HepG2 (cell line): ENCODE results near the gene CKM. TPM values are rescaled to one million over a fixed set of nuclear protein-coding genes. Genes with fewer than 3 reads are reported as not detected.

Source experiments
- ATF2 ChIP-seq: sonication (generic); formaldehyde crosslinking; IDR thresholded peaks from 2 replicates; pipeline ENCODE4 v1.4.0; 2020; ENCODE audit warnings: missing genetic modification reagents
- CBFB ChIP-seq: sonication (generic); formaldehyde crosslinking; IDR thresholded peaks from 2 replicates; pipeline ENCODE4 v1.4.0; 2020; ENCODE audit warnings: missing genetic modification reagents
- CENPT ChIP-seq: sonication (generic); formaldehyde crosslinking; IDR thresholded peaks from 2 replicates; pipeline ENCODE4 v1.8.0; 2022; ENCODE audit warnings: low read depth, mild to moderate bottlenecking, moderate library complexity, missing genetic modification reagents
- EEA1 ChIP-seq: sonication (generic); formaldehyde crosslinking; IDR thresholded peaks from 2 replicates; pipeline ENCODE4 v1.5.1; 2020; ENCODE audit warnings: mild to moderate bottlenecking, missing genetic modification reagents, borderline replicate concordance
- FOXA1 ChIP-seq, 2 experiments: fragments of 450-650 bp in 1 of 2; sonication (generic) in 1 of 2; formaldehyde crosslinking in 1 of 2; IDR thresholded peaks; 2 replicates each; pipeline versions ENCODE4 v1.4.0 to v1.6.1; 2016 to 2020; ENCODE audit warnings: missing genetic modification reagents in 1 of 2
- HCFC1 ChIP-seq: fragments of 150-350 bp; IDR thresholded peaks from 2 replicates; pipeline ENCODE4 v1.6.1; 2014; ENCODE audit warnings: low read depth, low read length
- HDAC6 ChIP-seq: fragments of 200-600 bp; sonication (generic); IDR thresholded peaks from 2 replicates; pipeline ENCODE4 v1.7.0; 2017; ENCODE audit warnings: mild to moderate bottlenecking, antibody characterized with exemption, low read length, low read depth
- KDM6A ChIP-seq: IDR thresholded peaks from 2 replicates; pipeline ENCODE4 v1.6.1; 2016; ENCODE audit warnings: low read depth
- NCOA1 ChIP-seq: sonication (generic); formaldehyde crosslinking; IDR thresholded peaks from 2 replicates; pipeline ENCODE4 v1.9.0; 2021; ENCODE audit warnings: missing genetic modification reagents
- PITX1 ChIP-seq: sonication (generic); formaldehyde crosslinking; IDR thresholded peaks from 2 replicates; pipeline ENCODE4 v1.5.1; 2020; ENCODE audit warnings: mild to moderate bottlenecking, missing genetic modification reagents
- PREB ChIP-seq: sonication (generic); formaldehyde crosslinking; IDR thresholded peaks from 2 replicates; pipeline ENCODE4 v1.4.0; 2020; ENCODE audit warnings: missing genetic modification reagents
- RFXAP ChIP-seq: sonication (generic); formaldehyde crosslinking; IDR thresholded peaks from 2 replicates; pipeline ENCODE4 v1.4.0; 2020; ENCODE audit warnings: missing genetic modification reagents, borderline replicate concordance
- SMARCC2 ChIP-seq: fragments of 450-650 bp; IDR thresholded peaks from 2 replicates; pipeline ENCODE4 v1.6.1; 2017; ENCODE audit warnings: antibody characterized with exemption, mild to moderate bottlenecking
- SNAPC5 ChIP-seq: sonication (generic); formaldehyde crosslinking; IDR thresholded peaks from 2 replicates; pipeline ENCODE4 v1.8.1; 2023; ENCODE audit warnings: mild to moderate bottlenecking, missing genetic modification reagents, borderline replicate concordance
- SRSF4 ChIP-seq: fragments of 200-400 bp; formaldehyde crosslinking; IDR thresholded peaks from one replicate; pipeline ENCODE4 v1.6.1; 2018; ENCODE audit warnings: mild to moderate bottlenecking, low read depth, low read length, moderate library complexity; ENCODE audit not compliant: poor library complexity, severe bottlenecking
- TCF7L2 ChIP-seq: IDR thresholded peaks from 2 replicates; pipeline ENCODE4 v1.6.1; 2011; ENCODE audit warnings: mild to moderate bottlenecking, low read depth, low read length, moderate library complexity
- TEF ChIP-seq: sonication (generic); formaldehyde crosslinking; IDR thresholded peaks from 2 replicates; pipeline ENCODE4 v1.5.0; 2020; ENCODE audit warnings: missing genetic modification reagents
- THAP8 ChIP-seq: sonication (generic); formaldehyde crosslinking; IDR thresholded peaks from 2 replicates; pipeline ENCODE4 v1.5.1; 2020; ENCODE audit warnings: missing genetic modification reagents, mild to moderate bottlenecking, borderline replicate concordance
- TRIM22 ChIP-seq: fragments of 450-650 bp; IDR thresholded peaks from 2 replicates; pipeline ENCODE4 v1.6.1; 2017
- YEATS4 ChIP-seq: sonication (generic); formaldehyde crosslinking; IDR thresholded peaks from 2 replicates; pipeline ENCODE4 v1.4.0; 2020; ENCODE audit warnings: missing genetic modification reagents, borderline replicate concordance
- ZFP41 ChIP-seq: sonication (generic); formaldehyde crosslinking; IDR thresholded peaks from 2 replicates; pipeline ENCODE4 v1.4.0; 2020; ENCODE audit warnings: mild to moderate bottlenecking, missing genetic modification reagents, borderline replicate concordance
- ZNF20 ChIP-seq: sonication (generic); formaldehyde crosslinking; IDR thresholded peaks from 2 replicates; pipeline ENCODE4 v1.4.0; 2020; ENCODE audit warnings: mild to moderate bottlenecking, moderate library complexity, missing genetic modification reagents
- ZNF264 ChIP-seq: sonication (generic); formaldehyde crosslinking; IDR thresholded peaks from 2 replicates; pipeline ENCODE4 v1.4.0; 2020; ENCODE audit warnings: missing genetic modification reagents
- ZNF33A ChIP-seq: sonication (generic); formaldehyde crosslinking; IDR thresholded peaks from 2 replicates; pipeline ENCODE4 v1.5.1; 2020; ENCODE audit warnings: missing genetic modification reagents, mild to moderate bottlenecking, moderate library complexity, borderline replicate concordance
- ZNF556 ChIP-seq: sonication (generic); formaldehyde crosslinking; IDR thresholded peaks from 2 replicates; pipeline ENCODE4 v1.4.0; 2020; ENCODE audit warnings: mild to moderate bottlenecking, missing genetic modification reagents, borderline replicate concordance
- ZNF790 ChIP-seq: sonication (generic); formaldehyde crosslinking; IDR thresholded peaks from 2 replicates; pipeline ENCODE4 v1.8.0; 2022; ENCODE audit warnings: missing genetic modification reagents, mild to moderate bottlenecking, borderline replicate concordance
- polyA plus RNA-seq, 8 experiments: library from polyadenylated mRNA; depleted of rRNA in 3 of 8; stranded (reverse) in 7 of 8; unstranded in 1 of 8; fragments of >200 nt; fragmentation: Illumina TruSeq in 4 of 8; extraction: Trizol in 4 of 8; gene quantifications; 2 replicates each; pipeline versions ENCODE4 v1.2.1 to v1.2.3, GENCODE V29; 2011 to 2016; ENCODE audit warnings: low read depth in 4 of 8, missing spikeins in 1 of 8, mixed read lengths in 1 of 8; ENCODE audit not compliant: insufficient read depth in 1 of 8
- total RNA-seq, 5 experiments: library from RNA; depleted of rRNA; stranded (reverse); fragments of >200 nt; fragmentation: Illumina TruSeq; extraction: Trizol; gene quantifications; 2 replicates each; pipeline ENCODE4 v1.2.3, GENCODE V29; 2016; ENCODE audit warnings: low read depth in 1 of 5

Gene CKM
- total and polyA plus RNA-seq, 2 of the 13 experiments (the other 11 are each of a cell fraction or from before 2014, with no cell fraction given), result 0.54 to 0.80 TPM

- TF ChIP-seq THAP8 (no peak), PITX1 (CRISPR knock-in tag) (0 out of 2 replicates have a peak, but pooled peaks have one; percentile 40), HCFC1 (no peak), ZNF33A (CRISPR knock-in tag) (no peak), FOXA1 (IDR thresholded peaks at IDR 0.05) (no peak), FOXA1 (CRISPR knock-in tag; IDR thresholded peaks at IDR 0.05) (peak; percentile 82), HDAC6 (no peak), ZNF20 (CRISPR knock-in tag) (no peak), TCF7L2 (no peak), SRSF4 (no peak), SNAPC5 (CRISPR knock-in tag) (no peak), TEF (no peak), KDM6A (CRISPR knock-in tag) (no peak), ZFP41 (CRISPR knock-in tag) (no peak), TRIM22 (no peak), ATF2 (no peak), CBFB (CRISPR knock-in tag) (no peak), SMARCC2 (no peak), ZNF790 (CRISPR knock-in tag) (no peak), NCOA1 (CRISPR knock-in tag) (no peak), YEATS4 (CRISPR knock-in tag) (peak; percentile 37; the same call in 1 of the 2 replicates), ZNF556 (CRISPR knock-in tag) (no peak), RFXAP (CRISPR knock-in tag) (no peak), PREB (no peak), CENPT (CRISPR knock-in tag) (no peak), EEA1 (no peak), ZNF264 (CRISPR knock-in tag) (no peak)
These were observed 46.4 kb downstream of the CKM start (continued) for GRCh38 chr19:45276284-45276687.
